Measurements from ENCODE around the gene AKAP12. TPM values are rescaled to one million over a fixed set of nuclear protein-coding genes. Genes with fewer than 3 reads are reported as not detected.
A peak's percentile ranks its signal among the peaks of the same experiment; 100 is the strongest.

The AKAP12 gene
- 48.8 TPM for total RNA-seq

GRCh38 chr6:151239603-151240035 lies at the start of gene AKAP12:
Gene AKAP12 (plus strand): TSS chr6:151239967. CDS start chr6:151240563, 596 bp downstream.

GRCh38 chr6:151391471-151392413 lies 152.0 kb downstream of the AKAP12 start, which contains the start of gene ZBTB2:
Gene ZBTB2 (minus strand): TSS chr6:151391559. CDS start chr6:151373637, 17,922 bp downstream.

Small RNAs within 50 kb of the gene (small RNA-seq; reads per million reads assigned to genes)
- gene RF00019 (ENCODE audit: low replicate concordance) (not detected), gene RNU6-1247P (ENCODE audit: low replicate concordance) (not detected), gene RNU6-300P (ENCODE audit: low replicate concordance) (not detected), gene RNY4P20 (ENCODE audit: low replicate concordance) (9.4 reads per million, percentile 90 among the genes with 10 or more reads in this experiment)

Other genes with a start within 250 kb of the AKAP12 start
- 10.3 TPM for gene ZBTB2, start 151.6 kb downstream of the AKAP12 start, total RNA-seq
- gene RMND1, start 212.2 kb downstream of the AKAP12 start, total RNA-seq, result 36.9 TPM

Data from parietal lobe (tissue), 2 donors.